Measurements from ENCODE around the gene PXT1. TPM values are rescaled to one million over a fixed set of nuclear protein-coding genes. Genes with fewer than 3 reads are reported as not detected.
A peak's percentile ranks its signal among the peaks of the same experiment; 100 is the strongest.

PXT1 gene
- total and polyA plus RNA-seq, 9 of the 15 experiments (the other 6 are each of a cell fraction or from before 2014, with no cell fraction given) = 0.09 to 0.11 (median 0.10) TPM; not detected in 5

GRCh38 chr6:36423101-36423824 is 19.4 kb downstream of the PXT1 start (continued):
- TF ChIP-seq ARID4B (CRISPR knock-in tag; IDR thresholded peaks at IDR 0.05) (peak; percentile 82), PHF8 (IDR thresholded peaks at IDR 0.05; ENCODE audit: borderline replicate concordance, low read length) (peak; percentile 88), CXXC5 (CRISPR knock-in tag; IDR thresholded peaks at IDR 0.05) (peak; percentile 95), CEBPB (tag; IDR thresholded peaks at IDR 0.05) (no peak), YBX1 (IDR thresholded peaks at IDR 0.05) (no peak), ADNP (tag; IDR thresholded peaks at IDR 0.05) (no peak), E2F8 (IDR thresholded peaks at IDR 0.05; ENCODE audit: low read depth, partially characterized antibody) (peak; percentile 90), ARID3B (CRISPR knock-in tag; IDR thresholded peaks at IDR 0.05; ENCODE audit: borderline replicate concordance) (no peak), ZFP91 (CRISPR knock-in tag; IDR thresholded peaks at IDR 0.05) (no peak), NCOA1 (IDR thresholded peaks at IDR 0.05; ENCODE audit: low read depth) (no peak), HSF4 (CRISPR knock-in tag; IDR thresholded peaks at IDR 0.05; ENCODE audit: borderline replicate concordance) (no peak), HDGF (IDR thresholded peaks at IDR 0.05) (no peak), RBM34 (IDR thresholded peaks at IDR 0.05; ENCODE audit: borderline replicate concordance, insufficient read depth, low read length) (no peak)
